Pancreas (tissue), 10 donors: ENCODE measurements around the gene RSPH1. TPM values are rescaled to one million over a fixed set of nuclear protein-coding genes. Genes with fewer than 3 reads are reported as not detected.

ENCODE experiments used
- ATAC-seq, 4 donors: fragments of 200-7000 bp; cut with Tn5 transposase; one replicate each; pipeline versions ENCODE4 v1.8.0 to v1.9.1; 2020; ENCODE audit warnings: mild to moderate bottlenecking in 4 of 4, moderate library complexity in 4 of 4
- DNase-seq, 6 donors: peaks; one replicate each; pipeline ENCODE4 v3.0.0-alpha.2; 2020
- FAIRE-seq: peaks from 2 replicates; lab custom pipeline; 2012; peaks lifted over from hg19 to GRCh38; lab: Jason Lieb, UNC
- H3K27ac ChIP-seq, 4 donors: fragments of 200-600 bp; sonication (generic); 1 replicate in 3 of 4; 2 replicates in 1 of 4; pipeline versions ENCODE4 v1.5.0 to v1.8.0; 2020
- H3K27me3 ChIP-seq, 4 donors: fragments of 200-600 bp; one replicate each; pipeline ENCODE4 v1.8.0; 2021
- H3K36me3 ChIP-seq, 3 donors: fragments of 200-600 bp; sonication (generic) in 1 of 3; one replicate each; pipeline versions ENCODE4 v1.5.0 to v1.8.0; 2020 to 2021
- H3K4me1 ChIP-seq, 3 donors: fragments of 200-600 bp; one replicate each; pipeline ENCODE4 v1.8.0; 2021
- H3K4me3 ChIP-seq, 4 donors: fragments of 200-600 bp; sonication (generic) in 2 of 4; one replicate each; pipeline versions ENCODE4 v1.5.0 to v1.8.0; 2020 to 2021
- H3K9me3 ChIP-seq, 4 donors: fragments of 200-600 bp; one replicate each; pipeline ENCODE4 v1.8.0; 2021
- CTCF ChIP-seq, 4 donors: fragments of 200-600 bp; sonication (generic) in 3 of 4; IDR thresholded peaks; one replicate each; pipeline versions ENCODE4 v1.5.0 to v1.8.0; 2021; ENCODE audit warnings: antibody characterized with exemption in 4 of 4
- WGBS, 2 donors: extraction: QIAGEN DNeasy Blood & Tissue Kit; methylation state at CpG; one replicate each; pipeline ENCODE4 v1.1.7; 2013; 5-methylcytosine and 5-hydroxymethylcytosine counted together
- intact Hi-C, 3 donors: fragments of 100-400 bp; cut with DNase I; formaldehyde crosslinking; loops; one replicate each; pipeline versions ENCODE4 v1.11.1 to v1.14.2; 2022
- polyA plus RNA-seq, 2 donors: library from polyadenylated mRNA; stranded (reverse); fragments of 200-250 nt; gene quantifications; one replicate each; pipeline ENCODE4 v1.2.3, GENCODE V29; 2013
- total RNA-seq, 6 donors: library from RNA; stranded (reverse); fragmentation: NEBNext Ultra II Directional in 4 of 6; extraction: Animal tissue kit (Norgen Biotek cat#: 25700) in 4 of 6; gene quantifications; one replicate each; pipeline versions ENCODE4 v1.2.1 to v1.2.4, GENCODE V29; 2021 to 2023
- donor health status: healthy with polysubstance abuse.
- donor health status: DM: no; HTN: no; CAD: no; lungs with moderate emphysema.
- donor health status: DM: no; HTN: no; CAD: no.
- donor health status: control.
- donor health status: control.
- donor health status: Bipolar disorder and iron deficiency.
- donor health status: DM: yes; HTN: yes; CAD: no.
- donor health status: DM: no; HTN: no; CAD: no.
- donor health status: DM: no; HTN: no; CAD: no.
- donor health status: DM: yes; HTN: yes; CAD: no.

RSPH1 gene
- total and polyA plus RNA-seq, 8 donors = 0.94 to 5.0 (median 2.1) TPM

GRCh38 chr21:42426876-42427480, 69.0 kb downstream of the RSPH1 start:
- no peaks in the 10 kb centered on the region for H3K36me3 ChIP-seq
- no peak for ATAC-seq
- no peak overlapping the region for H3K27ac ChIP-seq
- no peak for TF ChIP-seq CTCF (IDR thresholded peaks at IDR 0.05)
- no peaks in the 10 kb centered on the region for H3K27me3 ChIP-seq
- H3K4me1 ChIP-seq = no peaks in the 10 kb centered on the region
- intact Hi-C loops = no loop called here
- H3K4me3 ChIP-seq = no peak overlapping the region
- peak in 1 of 6 donors; percentile 16 for DNase-seq
- H3K9me3 ChIP-seq = no peaks in the 10 kb centered on the region
- 80 to 91% methylated on average over 10 of the region's 10 CpGs for WGBS, 2 donors
- no peak for FAIRE-seq

GRCh38 chr21:42426424-42426823, 69.6 kb downstream of the RSPH1 start:
- FAIRE-seq = no peak
- intact Hi-C loops = no loop called here

GRCh38 chr21:42425591-42425990, 70.4 kb downstream of the RSPH1 start:
- FAIRE-seq = no peak
- Histone ChIP-seq H3K27ac (no peak overlapping the region), H3K36me3 (no peaks in the 10 kb centered on the region), H3K9me3 (no peaks in the 10 kb centered on the region), H3K27me3 (no peaks in the 10 kb centered on the region), H3K4me1 (no peaks in the 10 kb centered on the region), H3K4me3 (no peak overlapping the region)
- intact Hi-C loops = no loop called here
- ATAC-seq = no peak
- DNase-seq = no peak
- WGBS, 2 donors = 70 to 82% methylated on average over 4 of the region's 4 CpGs
- no peak for TF ChIP-seq CTCF (IDR thresholded peaks at IDR 0.05)

More at GRCh38 chr21:42426424-42426823, 69.6 kb downstream of the RSPH1 start:
- Histone ChIP-seq H3K27me3 (no peaks in the 10 kb centered on the region), H3K9me3 (no peaks in the 10 kb centered on the region), H3K4me3 (no peak overlapping the region), H3K4me1 (no peaks in the 10 kb centered on the region), H3K36me3 (no peaks in the 10 kb centered on the region), H3K27ac (no peak overlapping the region)
- no peak for TF ChIP-seq CTCF (IDR thresholded peaks at IDR 0.05)
- WGBS, 2 donors = 69 to 77% methylated on average over 7 of the region's 7 CpGs
- DNase-seq (no peak), ATAC-seq (peak in 2 of 4 donors; percentile 57 to 58)

GRCh38 chr21:42424914-42425541, 71.0 kb downstream of the RSPH1 start:
- 68 to 81% methylated on average over 12 of the region's 12 CpGs for WGBS, 2 donors
- DNase-seq = no peak
- no peak overlapping the region for H3K27ac ChIP-seq
- no peak overlapping the region for H3K4me3 ChIP-seq
- intact Hi-C loops = no loop called here
- no peak for TF ChIP-seq CTCF (IDR thresholded peaks at IDR 0.05)
- no peak for FAIRE-seq
- H3K9me3 ChIP-seq = no peaks in the 10 kb centered on the region
- ATAC-seq = peak in 1 of 4 donors; percentile 43
- no peaks in the 10 kb centered on the region for H3K4me1 ChIP-seq
- no peaks in the 10 kb centered on the region for H3K27me3 ChIP-seq
- no peaks in the 10 kb centered on the region for H3K36me3 ChIP-seq

- intact Hi-C loops = no loop called here
- Histone ChIP-seq H3K27me3 (no peaks in the 10 kb centered on the region), H3K9me3 (no peaks in the 10 kb centered on the region), H3K4me3 (no peak overlapping the region), H3K4me1 (no peaks in the 10 kb centered on the region), H3K27ac (no peak overlapping the region), H3K36me3 (no peaks in the 10 kb centered on the region)
- TF ChIP-seq CTCF (IDR thresholded peaks at IDR 0.05) = no peak
- no peak for FAIRE-seq
- ATAC-seq = no peak
- no peak for DNase-seq
- WGBS, 2 donors = 71 to 82% methylated on average over 2 of the region's 2 CpGs
These were observed 72.3 kb downstream of the RSPH1 start for GRCh38 chr21:42423685-42424084.
